ENCODE data around the gene COL23A1. TPM values are rescaled to one million over a fixed set of nuclear protein-coding genes. Genes with fewer than 3 reads are reported as not detected.

The COL23A1 gene
- total RNA-seq, 4 donors from 2014 or later: 0.44 to 0.65 (median 0.57) TPM; not detected in 1

GRCh38 chr5:178351221-178352034 is 238.8 kb downstream of the COL23A1 start:
- TF ChIP-seq, protein P1, sequence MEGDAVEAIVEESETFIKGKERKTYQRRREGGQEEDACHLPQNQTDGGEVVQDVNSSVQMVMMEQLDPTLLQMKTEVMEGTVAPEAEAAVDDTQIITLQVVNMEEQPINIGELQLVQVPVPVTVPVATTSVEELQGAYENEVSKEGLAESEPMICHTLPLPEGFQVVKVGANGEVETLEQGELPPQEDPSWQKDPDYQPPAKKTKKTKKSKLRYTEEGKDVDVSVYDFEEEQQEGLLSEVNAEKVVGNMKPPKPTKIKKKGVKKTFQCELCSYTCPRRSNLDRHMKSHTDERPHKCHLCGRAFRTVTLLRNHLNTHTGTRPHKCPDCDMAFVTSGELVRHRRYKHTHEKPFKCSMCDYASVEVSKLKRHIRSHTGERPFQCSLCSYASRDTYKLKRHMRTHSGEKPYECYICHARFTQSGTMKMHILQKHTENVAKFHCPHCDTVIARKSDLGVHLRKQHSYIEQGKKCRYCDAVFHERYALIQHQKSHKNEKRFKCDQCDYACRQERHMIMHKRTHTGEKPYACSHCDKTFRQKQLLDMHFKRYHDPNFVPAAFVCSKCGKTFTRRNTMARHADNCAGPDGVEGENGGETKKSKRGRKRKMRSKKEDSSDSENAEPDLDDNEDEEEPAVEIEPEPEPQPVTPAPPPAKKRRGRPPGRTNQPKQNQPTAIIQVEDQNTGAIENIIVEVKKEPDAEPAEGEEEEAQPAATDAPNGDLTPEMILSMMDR (IDR thresholded peaks at IDR 0.05; ENCODE audit: low read depth): no peak

DNA sequence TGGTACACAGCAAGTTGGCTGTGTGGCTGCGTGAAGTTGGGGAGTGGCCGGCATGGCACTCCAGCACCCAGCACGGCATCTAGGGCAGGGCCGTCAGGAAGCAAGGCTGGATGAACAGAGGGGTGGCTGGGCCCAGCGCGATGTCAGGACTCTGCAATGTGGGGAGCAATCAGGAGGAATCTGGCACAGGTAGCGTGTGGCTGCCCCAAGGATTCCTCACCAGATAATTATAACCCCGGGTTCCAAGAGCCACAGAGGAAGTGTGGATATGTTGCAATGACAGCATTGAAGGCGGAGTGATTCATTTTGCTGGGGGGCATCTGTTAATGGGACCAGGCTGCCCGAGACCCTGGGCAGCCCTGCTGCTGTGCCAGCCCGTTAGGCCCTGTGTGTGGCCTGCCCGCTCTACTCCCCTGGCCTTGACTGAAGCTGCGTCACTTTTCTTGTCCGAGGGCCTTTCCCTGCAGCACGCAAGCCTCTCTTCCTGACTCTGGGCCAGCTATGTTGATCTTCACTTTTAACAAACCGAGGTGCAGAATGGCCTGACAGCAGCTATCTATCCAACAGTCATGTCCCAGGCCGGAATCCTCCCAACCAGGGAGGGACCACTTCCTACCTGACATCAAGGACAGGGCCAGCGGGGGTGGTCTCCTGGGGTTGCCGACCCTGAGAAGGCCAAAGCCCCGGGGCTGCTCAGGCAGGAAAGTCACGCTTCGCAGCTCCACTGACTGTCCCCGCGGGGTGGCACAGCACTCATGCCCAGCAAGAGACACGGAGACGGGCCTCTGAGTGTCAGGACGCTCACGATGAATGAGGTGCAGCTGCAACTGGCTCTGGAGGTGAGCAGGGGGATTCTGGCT is 239.6 kb downstream of the COL23A1 start:
- TF ChIP-seq, protein P1 (IDR thresholded peaks at IDR 0.05; ENCODE audit: low read depth): no peak

DNA sequence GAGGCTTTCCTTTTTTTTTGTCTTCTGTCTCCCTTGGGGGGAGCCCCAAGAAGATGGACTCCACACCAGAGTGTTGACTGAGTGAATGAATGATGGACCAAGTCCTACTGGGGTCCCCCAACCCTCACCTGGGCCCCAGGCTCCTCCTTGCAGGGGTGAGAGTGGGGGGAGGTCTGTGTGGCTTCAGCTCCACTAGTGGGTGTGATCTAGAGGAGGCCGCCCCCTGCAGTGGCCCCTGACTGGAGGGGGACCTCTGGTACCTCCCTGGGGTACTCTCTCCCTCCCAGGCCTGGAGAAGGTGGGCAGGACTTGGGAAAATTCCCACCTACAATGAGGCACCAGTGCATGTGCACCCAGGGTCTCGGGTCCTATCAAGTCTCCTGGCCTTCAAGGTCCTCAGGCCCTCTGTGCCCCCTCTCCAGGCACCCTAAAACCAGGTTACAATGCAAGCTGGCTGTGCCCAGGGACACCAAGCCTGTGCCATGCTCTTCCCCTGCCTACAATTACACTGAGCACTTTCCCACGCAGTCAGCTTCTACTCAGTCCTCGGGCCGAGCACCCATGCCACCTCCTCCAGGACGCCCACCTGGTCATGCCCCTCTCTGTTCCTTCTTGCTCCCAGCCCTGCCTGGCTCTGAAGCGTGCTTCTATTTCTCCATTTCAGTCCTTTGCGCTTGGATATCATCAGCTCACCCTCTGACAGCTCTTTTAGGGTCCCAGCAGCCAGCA is 240.4 kb downstream of the COL23A1 start:
- TF ChIP-seq, protein P1 (IDR thresholded peaks at IDR 0.05; ENCODE audit: low read depth): no peak

DNA sequence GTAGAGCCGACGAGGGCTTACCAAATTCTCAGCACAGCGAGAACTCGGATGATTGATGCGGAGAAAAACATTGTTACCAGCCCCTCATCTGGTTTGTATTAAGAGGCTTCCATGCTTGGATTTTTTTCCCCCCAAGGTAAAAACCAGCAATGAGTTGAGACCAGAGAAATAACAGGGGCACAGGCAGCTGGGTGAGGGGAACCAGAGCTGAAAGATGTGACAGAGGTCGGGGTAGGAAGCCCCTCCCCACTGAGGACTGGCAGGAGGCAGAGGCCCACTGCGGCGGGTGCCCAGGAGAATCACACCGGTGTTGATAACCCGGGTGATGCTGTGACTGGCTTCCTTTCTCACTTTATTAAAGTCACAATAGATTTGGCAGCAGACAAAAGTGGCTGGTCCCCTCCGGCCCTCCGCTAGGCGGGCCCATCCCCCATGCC is 241.1 kb downstream of the COL23A1 start:
- TF ChIP-seq, protein P1 (IDR thresholded peaks at IDR 0.05; ENCODE audit: low read depth): no peak

DNA sequence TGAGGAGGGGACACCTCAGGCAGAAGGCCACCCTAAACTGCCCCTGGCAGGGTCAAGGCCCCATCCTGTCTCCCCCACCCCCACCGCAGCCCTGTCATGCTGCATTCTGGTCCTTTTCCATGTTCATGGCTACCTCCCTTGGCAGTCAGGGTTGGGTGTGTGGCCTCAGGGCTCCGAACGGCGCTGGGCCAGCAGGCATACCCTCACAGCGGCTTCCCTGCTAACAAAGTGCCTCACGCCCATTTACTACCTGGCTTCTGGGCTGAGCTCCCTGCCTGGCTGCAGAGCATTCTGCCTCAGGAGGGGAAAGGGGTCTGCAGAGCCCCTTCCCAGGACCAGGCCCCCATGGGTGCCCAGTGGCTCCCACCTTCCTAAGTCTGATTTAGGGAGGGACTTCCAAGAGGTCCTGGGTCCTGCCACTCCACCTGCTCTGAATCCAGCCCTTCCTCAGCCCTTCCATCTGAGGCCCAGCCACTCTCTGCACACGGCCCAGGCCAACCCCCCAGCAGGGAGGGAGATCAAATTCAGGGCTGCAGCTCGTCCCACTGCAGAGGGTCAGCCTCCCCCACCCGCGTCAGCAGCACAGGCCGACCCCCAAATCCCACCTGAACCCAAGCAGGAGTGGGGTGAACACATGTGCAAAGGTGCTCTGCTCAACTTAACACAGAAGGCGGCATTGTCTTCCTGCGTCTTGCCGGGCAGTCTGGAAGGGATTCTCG is 241.7 kb downstream of the COL23A1 start:
- TF ChIP-seq, protein P1 (IDR thresholded peaks at IDR 0.05; ENCODE audit: low read depth): no peak

GRCh38 chr5:178347956-178348355 is 242.2 kb downstream of the COL23A1 start:
- TF ChIP-seq, protein P1 (IDR thresholded peaks at IDR 0.05; ENCODE audit: low read depth): no peak
